GM18519 (cell line): ENCODE results near the gene SPPL3.

ENCODE experiments used
- ATAC-seq: cut with Tn5 transposase; IDR thresholded peaks from one replicate; pipeline ENCODE4 v1.9.1; 2021; ENCODE audit warnings: mild to moderate bottlenecking, moderate library complexity; ENCODE audit not compliant: unreplicated experiment, low FRiP score

The SPPL3 gene

GRCh38 chr12:120825337-120825736 is 78.8 kb downstream of the SPPL3 start:
- no peak for ATAC-seq

- no peak for ATAC-seq
These were observed 81.2 kb downstream of the SPPL3 start for GRCh38 chr12:120822832-120823503.

- ATAC-seq = no peak
These were observed 82.3 kb downstream of the SPPL3 start for GRCh38 chr12:120821878-120822277.

GRCh38 chr12:120820884-120821510 is 83.2 kb downstream of the SPPL3 start:
- no peak for ATAC-seq

- ATAC-seq = no peak
These were observed 85.7 kb downstream of the SPPL3 start for GRCh38 chr12:120818416-120818815.

- no peak for ATAC-seq
These were observed 86.4 kb downstream of the SPPL3 start for GRCh38 chr12:120817559-120818330.

- no peak for ATAC-seq
These were observed 87.8 kb downstream of the SPPL3 start for GRCh38 chr12:120816363-120816762.

- no peak for ATAC-seq
These were observed 89.2 kb downstream of the SPPL3 start for GRCh38 chr12:120814903-120815429.

GRCh38 chr12:120814203-120814902 is 89.8 kb downstream of the SPPL3 start:
- ATAC-seq = no peak

GRCh38 chr12:120813588-120814153 is 90.5 kb downstream of the SPPL3 start:
- no peak for ATAC-seq

GRCh38 chr12:120810021-120810420 is 94.1 kb downstream of the SPPL3 start:
- ATAC-seq = no peak

GRCh38 chr12:120804428-120804827 is 99.7 kb downstream of the SPPL3 start:
- ATAC-seq = no peak

GRCh38 chr12:120801146-120801545 is 103.0 kb downstream of the SPPL3 start:
- ATAC-seq = no peak

- ATAC-seq = no peak
These were observed 103.5 kb downstream of the SPPL3 start for GRCh38 chr12:120800665-120801064.

- ATAC-seq = no peak
These were observed 104.7 kb downstream of the SPPL3 start for GRCh38 chr12:120799243-120800045.

- no peak for ATAC-seq
These were observed 105.5 kb downstream of the SPPL3 start for GRCh38 chr12:120798696-120799095.

- no peak for ATAC-seq
These were observed 106.2 kb downstream of the SPPL3 start for GRCh38 chr12:120797677-120798642.

- ATAC-seq = no peak
These were observed 108.5 kb downstream of the SPPL3 start for GRCh38 chr12:120795441-120796178.
